Colonic mucosa (tissue), 4 donors: ENCODE data around the gene PTPRM. TPM values are rescaled to one million over a fixed set of nuclear protein-coding genes. Genes with fewer than 3 reads are reported as not detected.

ENCODE experiments used
- DNase-seq: peaks from one replicate; pipeline ENCODE4 v3.0.0-alpha.2; 2020
- H3K27ac ChIP-seq: fragments of 200-600 bp; one replicate; pipeline ENCODE4 v1.8.0; 2021
- H3K27me3 ChIP-seq: fragments of 200-600 bp; one replicate; pipeline ENCODE4 v1.8.0; 2021
- H3K36me3 ChIP-seq: fragments of 200-600 bp; one replicate; pipeline ENCODE4 v1.8.0; 2021
- H3K4me1 ChIP-seq: fragments of 200-600 bp; one replicate; pipeline ENCODE4 v1.8.0; 2021; ENCODE audit warnings: mild to moderate bottlenecking
- H3K4me3 ChIP-seq: fragments of 200-600 bp; one replicate; pipeline ENCODE4 v1.8.0; 2021
- H3K9ac ChIP-seq, 2 donors: one replicate each; pipeline ENCODE4 v1.7.0; 2013; ENCODE audit warnings: control low read depth in 2 of 2, low read depth in 2 of 2, low read length in 2 of 2
- H3K9me3 ChIP-seq: fragments of 200-600 bp; one replicate; pipeline ENCODE4 v1.8.0; 2021
- CTCF ChIP-seq: fragments of 200-600 bp; IDR thresholded peaks from one replicate; pipeline ENCODE4 v1.8.0; 2022; ENCODE audit warnings: antibody characterized with exemption, mild to moderate bottlenecking
- intact Hi-C: fragments of 100-400 bp; cut with DNase I; formaldehyde crosslinking; loops from one replicate; pipeline ENCODE4 v1.14.1; 2022
- total RNA-seq, 2 donors: library from RNA; stranded (reverse); fragmentation: NEBNext Ultra II Directional in 1 of 2; extraction: Animal tissue kit (Norgen Biotek cat#: 25700) in 1 of 2; gene quantifications; one replicate each; pipeline ENCODE4 v1.2.1, GENCODE V29; 2021
- donor health status: healthy.
- donor health status: DM: no; HTN: no; CAD: no.
- donor health status: DM: no; HTN: no; CAD: no.

Gene PTPRM
- total RNA-seq, 2 donors from 2014 or later = 8.1 to 13.9 TPM

- Histone ChIP-seq H3K9me3 (no peaks in the 10 kb centered on the region), H3K36me3 (no peaks in the 10 kb centered on the region), H3K4me1 (no peaks in the 10 kb centered on the region), H3K27me3 (no peaks in the 10 kb centered on the region), H3K9ac (no peak overlapping the region), H3K4me3 (no peak overlapping the region), H3K27ac (no peak overlapping the region)
- no peak for DNase-seq
- intact Hi-C loops = no loop called here
- TF ChIP-seq CTCF = no peak
Measured at GRCh38 chr18:8116341-8117005, 549.4 kb downstream of the PTPRM start.

GRCh38 chr18:8117006-8117371 is 549.9 kb downstream of the PTPRM start:
- Histone ChIP-seq H3K9me3 (no peaks in the 10 kb centered on the region), H3K36me3 (no peaks in the 10 kb centered on the region), H3K4me1 (no peaks in the 10 kb centered on the region), H3K27ac (no peak overlapping the region), H3K9ac (no peak overlapping the region), H3K27me3 (no peaks in the 10 kb centered on the region), H3K4me3 (no peak overlapping the region)
- intact Hi-C loops = no loop called here
- DNase-seq = no peak
- no peak for TF ChIP-seq CTCF

- no peak for TF ChIP-seq CTCF
- Histone ChIP-seq H3K9me3 (no peaks in the 10 kb centered on the region), H3K4me1 (no peaks in the 10 kb centered on the region), H3K36me3 (no peaks in the 10 kb centered on the region), H3K27me3 (no peaks in the 10 kb centered on the region), H3K27ac (no peak overlapping the region), H3K9ac (no peak overlapping the region), H3K4me3 (no peak overlapping the region)
- DNase-seq = no peak
- intact Hi-C loops = no loop called here
Measured at GRCh38 chr18:8121101-8121500, 554.0 kb downstream of the PTPRM start.

- intact Hi-C loops = no loop called here
- no peak for DNase-seq
- Histone ChIP-seq H3K36me3 (no peaks in the 10 kb centered on the region), H3K27me3 (no peaks in the 10 kb centered on the region), H3K9ac (no peak overlapping the region), H3K4me3 (no peak overlapping the region), H3K9me3 (no peaks in the 10 kb centered on the region), H3K27ac (no peak overlapping the region), H3K4me1 (no peaks in the 10 kb centered on the region)
- no peak for TF ChIP-seq CTCF
Measured at GRCh38 chr18:8121942-8122480, 554.9 kb downstream of the PTPRM start.

GRCh38 chr18:8124232-8125146 is 557.4 kb downstream of the PTPRM start:
- Histone ChIP-seq H3K4me1 (no peaks in the 10 kb centered on the region), H3K36me3 (no peaks in the 10 kb centered on the region), H3K27me3 (no peaks in the 10 kb centered on the region), H3K9me3 (no peaks in the 10 kb centered on the region), H3K4me3 (no peak overlapping the region), H3K27ac (no peak overlapping the region), H3K9ac (no peak overlapping the region)
- TF ChIP-seq CTCF = no peak
- no peak for DNase-seq
- intact Hi-C loops = no loop called here
